SK-N-MC (cell line): ENCODE measurements around the gene TMEM143.

ENCODE experiments used
- EZH2 ChIP-seq: fragments of 200-600 bp; sonication (generic); IDR thresholded peaks from one replicate; pipeline ENCODE4 v1.6.1; 2017; ENCODE audit warnings: antibody characterized with exemption
- FOXP2 ChIP-seq: optimal IDR thresholded peaks from 2 replicates; pipeline ENCODE3; 2011; ENCODE audit warnings: mild to moderate bottlenecking, moderate library complexity; ENCODE audit not compliant: insufficient read depth; ENCODE audit errors: extremely low read length, control extremely low read depth
- POLR2AphosphoS5 ChIP-seq: IDR thresholded peaks from 2 replicates; pipeline ENCODE4 v1.6.1; 2012; ENCODE audit warnings: mild to moderate bottlenecking, low read depth, low read length, borderline replicate concordance

- TF ChIP-seq POLR2AphosphoS5, result no peak
- no peak for TF ChIP-seq EZH2
- TF ChIP-seq FOXP2, result no peak
Observed at GRCh38 chr19:48342841-48343540, 20.7 kb downstream of the TMEM143 start.
